ENCODE data around the gene TSEN15.

- no peak for TF ChIP-seq POLR2AphosphoS5 (IDR thresholded peaks at IDR 0.05; ENCODE audit: low read length)
- no peak for TF ChIP-seq POLR2A (IDR thresholded peaks at IDR 0.05; ENCODE audit: low read depth, low read length)
Measured at GRCh38 chr1:184039126-184039525, 12.4 kb upstream of the TSEN15 start.
